GM19240 (cell line): ENCODE results near the gene LILRB2.
"Not testable (repeated sequence)": the region's sequence is repeated elsewhere in the genome, so short reads cannot be mapped to it uniquely, and the experiment has no call there.

Experiments
- DNase-seq: peaks from one replicate; pipeline ENCODE4 v3.0.0; 2011; ENCODE audit warnings: low spot score; ENCODE audit not compliant: insufficient read length

LILRB2 gene

DNA sequence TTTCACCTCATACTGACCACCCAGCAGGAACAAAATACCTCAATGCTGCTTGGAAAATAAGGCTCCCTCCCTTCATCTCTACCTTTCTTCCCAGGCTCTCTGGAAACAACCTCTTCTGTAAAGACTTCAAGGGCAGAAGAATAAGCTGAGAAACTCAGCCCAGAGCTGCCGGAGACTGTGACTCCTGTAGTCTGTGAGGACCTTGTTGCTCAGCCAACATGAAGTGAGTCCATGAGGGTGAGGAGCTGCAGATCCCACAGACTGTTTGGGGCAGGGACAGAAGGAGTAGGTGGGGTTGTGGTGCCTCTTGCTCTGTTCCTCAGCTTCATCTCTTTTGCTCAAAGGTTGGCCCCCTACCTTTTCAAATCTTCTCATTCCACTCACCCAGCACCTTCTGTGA, 24.2 kb upstream of the LILRB2 start:
- DNase-seq: no peak

GRCh38 chr19:54302257-54302656, 21.3 kb upstream of the LILRB2 start:
- DNase-seq: no peak

DNA sequence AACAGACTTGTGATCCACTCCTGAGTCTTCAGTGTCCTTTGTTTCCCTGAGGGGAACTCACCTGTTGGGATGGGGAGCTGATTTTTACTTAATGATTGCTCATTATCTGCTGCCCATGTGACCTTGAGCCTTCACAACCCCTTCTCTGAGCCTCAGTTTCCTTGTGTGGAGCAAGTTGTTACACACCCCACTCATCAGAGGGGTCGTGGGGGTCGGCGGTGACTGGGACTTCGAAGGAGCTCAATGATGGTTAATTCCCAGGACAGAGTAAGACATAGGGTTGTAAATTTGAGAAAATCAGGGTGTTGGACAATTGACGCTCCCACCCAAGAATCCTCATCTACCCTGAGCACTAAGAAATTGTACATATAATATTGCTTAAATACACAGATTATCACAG, 18.6 kb upstream of the LILRB2 start:
- DNase-seq: no peak

DNA sequence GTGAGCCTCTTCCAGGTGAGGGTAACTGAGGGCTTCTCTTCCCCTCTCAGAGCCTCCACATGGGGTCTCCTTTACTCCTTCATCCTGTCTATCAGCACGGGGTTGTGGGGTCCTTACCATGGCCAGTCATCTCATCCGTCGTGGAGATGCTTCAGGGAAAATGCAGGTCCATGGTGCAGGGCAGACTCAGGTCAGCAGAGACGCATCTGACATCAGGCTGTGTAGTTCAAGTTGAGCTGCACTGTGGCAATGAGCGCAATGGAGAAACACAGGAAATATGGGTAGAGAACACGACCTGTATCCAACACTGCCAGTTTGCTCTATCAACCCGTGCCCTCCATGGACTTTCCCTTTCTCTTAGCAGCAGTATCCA, 18.2 kb upstream of the LILRB2 start:
- DNase-seq: no peak

GRCh38 chr19:54298357-54299125, 17.6 kb upstream of the LILRB2 start:
- no peak for DNase-seq

DNA sequence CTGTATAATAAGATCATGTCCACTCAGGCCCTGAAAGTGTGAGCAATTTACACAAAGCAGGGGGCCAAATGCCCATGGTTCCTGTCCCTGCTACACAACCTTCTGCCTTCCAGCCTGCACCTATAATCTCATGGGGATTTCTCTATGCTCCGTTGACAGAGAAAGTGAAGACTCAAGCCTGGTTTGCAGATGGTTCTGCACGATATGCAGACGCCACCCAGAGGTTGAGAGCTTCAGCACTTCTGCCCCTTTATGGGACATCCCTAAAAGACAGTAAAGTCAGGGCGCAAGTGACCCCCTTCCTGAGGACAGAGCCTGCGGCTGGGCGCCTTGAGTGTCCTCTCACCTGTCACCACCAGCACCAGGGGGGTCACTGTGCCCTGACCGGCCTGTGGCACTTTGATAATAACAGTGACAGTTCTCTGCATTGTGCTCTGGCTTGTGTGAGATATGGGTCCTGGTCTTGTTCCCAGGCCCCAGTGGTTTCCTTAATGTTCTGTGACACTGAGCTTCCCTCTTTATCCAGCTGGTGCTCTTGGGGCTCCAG, 16.9 kb upstream of the LILRB2 start:
- no peak for DNase-seq

DNA sequence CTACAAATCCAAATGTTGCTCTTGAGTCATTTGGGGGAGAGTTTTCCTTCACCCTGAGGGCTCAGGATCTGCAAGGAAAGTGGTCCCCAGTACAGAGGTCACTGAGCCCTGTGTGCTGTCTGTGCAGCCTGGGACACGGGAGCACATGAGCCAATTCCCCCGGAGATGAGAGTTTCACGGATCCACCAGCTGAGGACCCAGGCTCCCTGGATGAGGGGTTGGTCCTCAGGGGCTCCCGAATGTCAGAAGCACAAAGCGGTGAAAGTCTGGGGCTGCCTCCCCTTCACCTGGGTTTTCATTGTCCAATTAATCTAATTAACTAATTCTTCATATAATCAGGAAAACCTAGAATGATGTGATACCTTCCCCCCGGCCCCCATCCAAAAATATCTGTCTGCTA, 13.6 kb upstream of the LILRB2 start:
- no peak for DNase-seq

- DNase-seq: not testable (repeated sequence)
These were observed 8.2 kb upstream of the LILRB2 start for GRCh38 chr19:54289160-54289559.

DNA sequence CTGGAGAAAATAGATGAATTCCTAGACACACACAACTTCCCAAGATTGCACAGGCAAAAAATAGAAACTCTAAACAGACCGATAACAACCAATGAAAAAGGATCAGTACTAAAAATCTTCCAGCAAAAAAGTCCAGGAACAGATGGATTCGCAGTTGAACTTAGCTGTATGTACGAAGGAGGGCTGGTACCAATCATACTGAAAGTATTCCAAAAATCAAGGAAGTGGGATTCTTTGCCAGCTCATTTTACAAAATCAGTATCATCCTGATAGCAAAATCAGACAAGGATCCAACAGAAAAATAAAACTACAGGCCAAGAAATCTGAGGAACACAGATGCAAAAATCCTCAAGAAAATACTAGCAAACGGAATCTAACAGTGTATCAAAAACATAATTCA, 6.5 kb upstream of the LILRB2 start:
- DNase-seq: no peak

GRCh38 chr19:54286283-54286682, 5.4 kb upstream of the LILRB2 start:
- not testable (repeated sequence) for DNase-seq

DNA sequence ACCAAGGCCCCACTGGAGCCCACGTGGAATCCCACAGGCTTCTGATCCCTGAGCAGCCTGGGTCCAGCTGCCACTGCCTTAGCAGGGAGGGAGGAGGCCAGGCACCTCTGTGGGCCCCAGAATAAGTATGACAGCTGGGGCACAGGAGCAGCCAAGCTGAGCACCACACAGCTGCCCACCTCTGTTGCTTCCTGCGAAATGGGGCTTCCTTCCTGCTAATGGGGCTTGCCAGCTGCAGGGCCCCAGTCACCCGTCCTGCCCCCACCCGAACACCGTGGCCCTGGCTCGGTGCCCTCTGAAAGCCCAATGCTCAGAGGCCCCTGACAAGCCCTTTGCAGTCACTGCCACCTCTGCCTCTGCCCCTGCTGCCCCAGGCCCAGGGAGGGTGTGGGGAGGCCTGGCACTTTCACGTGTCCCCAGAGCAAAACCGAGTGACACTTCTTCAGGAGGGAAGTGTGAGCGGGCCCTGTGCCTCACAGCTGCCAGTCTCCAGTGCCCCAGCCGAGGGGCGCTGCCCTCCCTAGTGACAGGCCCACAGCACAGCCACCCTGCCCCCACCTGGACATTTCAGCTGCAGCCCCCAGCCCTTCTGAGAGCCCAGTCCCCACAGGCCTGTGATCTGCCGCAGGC, 4.6 kb upstream of the LILRB2 start:
- not testable (repeated sequence) for DNase-seq

DNA sequence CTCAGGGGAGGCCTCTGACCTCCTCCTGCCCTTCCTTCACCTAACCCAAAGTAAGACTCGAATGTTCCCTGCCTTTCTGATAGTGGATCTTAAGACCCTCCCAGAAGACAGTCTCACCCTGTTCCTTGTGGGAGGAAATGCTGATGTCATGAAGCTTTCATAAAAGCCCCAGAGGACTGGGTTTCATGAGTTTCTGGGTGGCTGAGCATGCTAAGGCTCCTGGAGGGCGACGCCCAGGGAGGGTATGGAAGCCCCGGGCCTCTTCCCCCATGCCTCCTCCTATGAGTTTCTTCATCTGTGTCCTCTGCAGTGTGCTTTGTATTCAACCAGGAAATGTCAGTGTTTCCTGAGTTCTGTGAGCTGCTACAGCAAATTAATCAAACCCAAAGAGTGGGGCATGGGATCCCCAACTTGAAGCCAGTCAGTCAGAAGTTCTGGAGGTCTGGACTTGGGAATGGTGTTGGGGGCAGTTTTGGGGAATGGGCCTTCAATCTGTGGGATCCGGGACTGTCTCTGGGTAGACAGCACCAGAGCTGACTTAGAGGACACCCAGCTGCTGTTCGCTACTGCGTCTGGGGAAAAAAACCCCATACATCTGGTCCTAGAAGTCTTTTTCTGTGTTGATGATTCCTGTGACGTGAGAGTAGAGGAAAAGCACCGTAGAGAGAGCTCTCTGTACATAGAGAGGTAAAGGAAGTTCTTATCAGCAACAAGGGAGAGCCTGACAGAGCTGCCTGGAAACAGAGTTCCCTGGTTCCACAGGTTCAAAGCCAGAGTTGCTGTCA, 2.0 kb upstream of the LILRB2 start:
- no peak for DNase-seq

- DNase-seq: not testable (repeated sequence)
These were observed 792 bp upstream of the LILRB2 start for GRCh38 chr19:54281729-54282075.

DNA sequence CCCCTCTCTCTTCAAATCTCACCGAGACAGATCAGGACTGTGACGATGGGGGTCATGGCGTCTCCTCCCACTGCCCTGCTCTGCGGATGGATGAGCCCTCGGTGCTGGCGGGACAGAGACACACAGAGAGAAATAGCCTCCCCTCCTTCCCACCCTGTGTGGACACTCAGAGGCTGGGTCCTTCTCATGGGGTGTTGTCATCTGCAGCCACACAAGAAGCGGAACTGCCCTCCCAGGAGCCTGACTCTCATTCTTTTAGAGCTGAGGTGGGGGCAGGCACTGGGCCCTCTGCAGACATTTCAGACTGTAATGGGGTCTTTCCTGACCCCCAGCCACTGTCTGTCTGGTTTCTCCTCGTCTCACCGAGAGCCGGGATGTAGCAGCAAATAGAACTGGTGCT, 469 bp downstream of the LILRB2 start:
- DNase-seq: not testable (repeated sequence)

GRCh38 chr19:54280025-54280424, 885 bp downstream of the LILRB2 start:
- not testable (repeated sequence) for DNase-seq

DNA sequence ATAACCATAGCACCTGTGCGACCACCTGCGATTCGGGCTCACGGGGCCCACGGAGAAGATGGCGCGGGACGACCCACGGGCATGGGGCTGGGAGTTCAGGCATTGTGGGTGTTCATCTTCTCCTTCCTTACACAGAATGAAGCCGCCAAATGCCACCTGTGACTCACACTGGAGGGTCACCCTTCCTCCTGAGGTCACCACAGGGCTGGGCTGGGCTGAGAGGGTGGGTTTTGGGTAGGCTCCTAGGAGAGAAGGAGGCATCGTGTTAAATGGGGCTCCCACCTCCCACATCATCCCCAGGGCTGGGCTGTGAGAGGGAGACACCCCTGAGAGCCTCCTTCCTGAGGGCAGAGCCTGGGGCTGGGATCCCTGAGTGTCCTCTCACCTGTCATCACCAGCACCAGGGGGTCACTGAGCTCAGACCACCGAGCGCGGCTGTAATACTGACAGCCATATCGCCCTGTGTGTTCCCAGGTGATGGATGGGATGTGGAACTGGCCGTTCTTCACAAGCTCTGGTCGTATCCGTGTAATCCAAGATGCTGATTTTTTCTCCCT, 1.4 kb downstream of the LILRB2 start:
- DNase-seq: no peak

DNA sequence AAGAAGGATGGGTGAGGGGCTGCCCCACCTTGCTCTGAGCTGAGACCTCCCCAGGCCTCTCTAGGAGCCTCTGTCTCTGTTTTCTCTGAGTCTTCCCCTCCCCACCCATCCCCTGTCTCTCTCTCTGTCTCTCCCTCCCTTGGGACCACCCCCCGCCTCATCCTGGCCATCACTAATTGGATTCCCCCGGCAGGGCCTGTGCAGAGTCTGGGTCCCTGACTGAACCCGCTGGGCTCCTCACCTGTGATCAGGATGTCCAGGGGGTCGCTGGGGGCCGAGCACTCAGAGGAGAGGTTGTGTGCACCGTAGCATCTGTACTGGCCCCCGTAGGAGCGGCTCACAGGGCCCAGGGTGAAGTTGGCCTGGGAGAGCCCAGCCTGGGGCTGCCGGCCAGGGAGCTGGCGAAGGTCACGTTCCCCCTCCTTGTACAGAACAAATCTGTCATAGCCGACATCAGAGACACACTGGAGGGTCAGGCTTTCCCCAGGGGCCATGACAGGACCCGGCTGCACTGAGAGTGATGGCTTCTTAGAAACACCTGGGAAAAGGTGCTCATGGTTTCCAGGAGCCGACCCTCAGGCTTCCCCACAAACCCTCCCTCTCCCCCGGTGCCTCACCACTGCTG, 2.2 kb downstream of the LILRB2 start:
- DNase-seq: not testable (repeated sequence)

DNA sequence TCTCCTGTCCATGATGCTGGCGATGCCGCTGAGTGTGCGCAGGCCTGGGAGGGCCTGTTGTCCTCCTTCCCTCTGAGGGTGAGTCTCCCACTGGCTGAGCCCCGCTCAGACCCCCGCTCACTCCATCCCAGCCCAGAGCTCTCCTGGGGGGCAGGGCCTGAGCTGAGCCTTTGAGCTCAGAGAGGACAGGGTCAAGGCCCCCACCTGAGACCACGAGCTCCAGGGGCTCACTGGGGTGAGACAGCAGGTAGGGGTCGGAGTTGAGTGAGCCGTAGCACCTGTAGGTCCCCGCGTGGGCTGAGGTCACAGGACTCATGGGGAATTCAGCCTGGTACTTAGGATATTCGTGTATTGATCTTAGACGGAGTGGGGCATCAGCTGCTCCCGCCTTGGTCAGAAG, 2.9 kb downstream of the LILRB2 start:
- DNase-seq: not testable (repeated sequence)

DNA sequence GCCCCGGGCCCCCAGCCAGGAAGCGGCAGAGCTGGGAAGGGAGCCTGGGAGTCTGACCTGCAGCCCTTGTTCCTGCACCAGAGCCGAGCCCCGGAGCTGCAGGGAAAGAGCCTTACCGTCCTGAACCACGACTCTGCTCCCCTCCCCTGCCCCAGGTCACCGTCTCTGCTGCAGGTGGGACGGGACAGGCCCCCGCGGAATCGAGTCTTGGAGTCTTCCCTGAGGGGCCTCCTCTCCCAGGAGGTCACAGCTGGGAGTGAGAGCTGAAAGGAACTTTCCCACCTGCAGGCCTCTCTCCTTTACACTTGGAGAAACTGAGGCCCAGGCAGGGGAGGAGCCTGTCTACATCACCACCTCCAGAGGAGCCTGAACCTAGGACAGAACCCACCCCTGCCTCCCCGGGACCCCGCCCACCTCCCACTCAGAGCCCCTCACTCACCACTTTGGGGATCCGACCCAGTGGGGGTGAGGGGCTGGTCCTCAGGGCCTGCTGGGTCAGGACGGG, 3.7 kb downstream of the LILRB2 start:
- DNase-seq: not testable (repeated sequence)

DNA sequence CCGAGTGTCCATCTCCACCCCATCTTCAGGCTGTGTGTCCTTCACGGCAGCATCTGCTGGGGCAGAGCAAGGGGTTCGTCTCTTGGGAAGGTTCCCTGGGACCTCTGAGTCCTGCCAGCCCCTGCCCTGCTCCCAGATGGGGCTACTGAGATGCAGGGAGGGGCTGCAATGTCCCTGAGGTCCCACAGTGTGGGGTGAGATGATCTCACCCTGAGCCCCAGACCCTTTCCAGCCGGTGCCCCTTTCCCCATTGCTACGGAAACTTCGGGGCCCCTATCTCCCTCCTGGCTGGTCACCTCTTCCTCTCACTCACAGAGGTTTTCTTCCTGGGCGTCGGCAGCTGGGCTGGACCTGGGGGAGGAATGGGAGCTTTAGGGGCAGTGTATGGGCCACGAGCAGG, 5.0 kb downstream of the LILRB2 start:
- no peak for DNase-seq

DNA sequence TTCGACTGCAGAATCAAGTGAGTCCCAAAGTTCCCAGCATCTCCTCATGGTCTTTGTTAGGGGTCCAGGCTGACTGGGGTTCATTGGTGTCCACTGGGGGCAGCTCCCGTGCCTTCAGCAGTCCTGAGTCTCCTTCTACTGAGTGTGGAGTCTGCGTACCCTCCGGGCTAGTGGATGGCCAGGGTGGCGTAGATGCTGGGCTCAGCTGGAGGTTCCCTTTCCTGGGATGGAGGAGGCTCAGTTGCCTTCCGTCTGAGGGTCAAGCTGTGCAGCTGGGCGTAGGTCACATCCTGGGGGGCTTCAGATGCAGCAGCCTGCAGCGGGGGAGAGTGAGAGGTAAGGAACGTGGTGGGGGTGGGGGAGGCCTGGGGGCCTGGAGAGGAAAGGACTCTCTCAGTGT, 6.4 kb downstream of the LILRB2 start:
- DNase-seq: not testable (repeated sequence)
